K562 (cell line): ENCODE results near the gene CAPS. TPM values are rescaled to one million over a fixed set of nuclear protein-coding genes. Genes with fewer than 3 reads are reported as not detected.

Experiments
- BRD9 ChIP-seq: fragments of 450-650 bp; IDR thresholded peaks from 2 replicates; pipeline ENCODE4 v1.6.1; 2018; ENCODE audit warnings: low read depth; ENCODE audit not compliant: partially characterized antibody
- CEBPB ChIP-seq: fragments of 450-650 bp; IDR thresholded peaks from 2 replicates; pipeline ENCODE4 v1.6.1; 2016; ENCODE audit warnings: missing genetic modification characterization, missing compliant biosample characterization
- COPS2 ChIP-seq: fragments of 450-650 bp; conservative IDR thresholded peaks from 2 replicates; pipeline ENCODE4 v1.6.1; 2016; ENCODE audit warnings: mild to moderate bottlenecking, moderate library complexity
- HDAC3 ChIP-seq: fragments of 450-650 bp; IDR thresholded peaks from 2 replicates; pipeline ENCODE4 v1.6.1; 2018; ENCODE audit warnings: borderline replicate concordance, mild to moderate bottlenecking, moderate library complexity; ENCODE audit not compliant: partially characterized antibody
- HNRNPL ChIP-seq: fragments of 200-400 bp; formaldehyde crosslinking; IDR thresholded peaks from 2 replicates; pipeline ENCODE4 v1.6.1; 2017; ENCODE audit warnings: low read depth, mild to moderate bottlenecking, low read length
- JUND ChIP-seq, 2 experiments: IDR thresholded peaks; 2 replicates in 1 of 2; 3 replicates in 1 of 2; pipeline ENCODE4 v1.6.1; 2011; ENCODE audit warnings: borderline replicate concordance in 2 of 2, low read depth in 2 of 2, low read length in 2 of 2, improper control_type of control experiment in 1 of 2, missing biosample characterization in 1 of 2, missing genetic modification characterization in 1 of 2, missing genetic modification reagents in 1 of 2
- MCM3 ChIP-seq: fragments of 450-650 bp; IDR thresholded peaks from 2 replicates; pipeline ENCODE4 v1.6.1; 2016
- NFIX ChIP-seq: fragments of 250-450 bp; sonication (Bioruptor Pico); IDR thresholded peaks from 2 replicates; pipeline ENCODE4 v1.4.0; 2020; ENCODE audit warnings: low read depth, mild to moderate bottlenecking, moderate library complexity
- PCBP1 ChIP-seq: fragments of 200-400 bp; formaldehyde crosslinking; IDR thresholded peaks from 2 replicates; pipeline ENCODE4 v1.6.1; 2018; ENCODE audit warnings: mild to moderate bottlenecking, low read depth, low read length; ENCODE audit not compliant: poor library complexity, severe bottlenecking
- SRSF3 ChIP-seq: fragments of 200-400 bp; formaldehyde crosslinking; IDR thresholded peaks from 2 replicates; pipeline ENCODE4 v1.6.1; 2016; ENCODE audit warnings: mild to moderate bottlenecking, low read length, moderate library complexity; ENCODE audit not compliant: insufficient read depth
- TEAD1 ChIP-seq, 2 experiments: fragments of 450-650 bp in 1 of 2; sonication (generic) in 1 of 2; formaldehyde crosslinking; IDR thresholded peaks; 2 replicates each; pipeline versions ENCODE4 v1.4.0 to v1.8.0; 2020 to 2022; ENCODE audit warnings: mild to moderate bottlenecking in 2 of 2, missing genetic modification reagents in 1 of 2
- VEZF1 ChIP-seq: fragments of 200-800 bp; sonication (Bioruptor generic); IDR thresholded peaks from 2 replicates; pipeline ENCODE4 v1.6.1; 2017; ENCODE audit warnings: missing genetic modification characterization, missing compliant biosample characterization
- XRCC3 ChIP-seq: fragments of 450-650 bp; IDR thresholded peaks from 2 replicates; pipeline ENCODE4 v1.6.1; 2017; ENCODE audit warnings: mild to moderate bottlenecking, moderate library complexity
- XRCC4 ChIP-seq: IDR thresholded peaks from one replicate; pipeline ENCODE4 v1.6.1; 2011; ENCODE audit not compliant: insufficient read depth, insufficient read length; ENCODE audit errors: extremely low read depth
- ZFPM2 ChIP-seq: fragments of 250-450 bp; sonication (Bioruptor Pico); IDR thresholded peaks from 2 replicates; pipeline ENCODE4 v1.5.1; 2022; ENCODE audit warnings: mild to moderate bottlenecking
- ZNF197 ChIP-seq: fragments of 200-800 bp; sonication (Bioruptor generic); IDR thresholded peaks from 2 replicates; pipeline ENCODE4 v1.6.1; 2016; ENCODE audit warnings: low read depth, missing genetic modification characterization, missing compliant biosample characterization
- ZNF232 ChIP-seq: sonication (generic); formaldehyde crosslinking; IDR thresholded peaks from 2 replicates; pipeline ENCODE4 v1.8.0; 2022; ENCODE audit warnings: mild to moderate bottlenecking, missing genetic modification reagents
- ZNF707 ChIP-seq: fragments of 250-450 bp; sonication (Bioruptor Pico); conservative IDR thresholded peaks from 2 replicates; pipeline ENCODE4 v1.8.0; 2022; ENCODE audit warnings: inconsistent platforms, mild to moderate bottlenecking, moderate library complexity
- ZNF75A ChIP-seq: fragments of 450-650 bp; formaldehyde crosslinking; IDR thresholded peaks from 2 replicates; pipeline ENCODE4 v1.4.0; 2020; ENCODE audit warnings: mild to moderate bottlenecking
- polyA plus RNA-seq, 8 experiments: library from polyadenylated mRNA; depleted of rRNA in 4 of 8; stranded (reverse) in 5 of 8; unstranded in 3 of 8; fragments of >200 nt; fragmentation: Nextera tagmentation in 2 of 8; fragmentation: Illumina TruSeq in 1 of 8; extraction: Ambion mirVana in 2 of 8; extraction: Trizol in 1 of 8; gene quantifications; 2 replicates each; pipeline versions ENCODE4 v1.2.1 to v1.2.3, GENCODE V29; 2011 to 2014; ENCODE audit warnings: inconsistent platforms in 1 of 8, missing spikeins in 1 of 8
- total RNA-seq, 7 experiments: library from RNA; depleted of rRNA in 6 of 7; stranded (reverse); fragments of >200 nt in 6 of 7; fragmentation: Illumina TruSeq in 2 of 7; extraction: Trizol in 2 of 7; gene quantifications; 2 replicates each; pipeline versions ENCODE4 v1.2.1 to v1.2.3, GENCODE V29; 2011 to 2021; ENCODE audit warnings: low replicate concordance in 1 of 7
- TF ChIP-seq, protein P1 (sequence below): fragments of 250-450 bp; sonication (Bioruptor Pico); IDR thresholded peaks from 2 replicates; pipeline ENCODE4 v1.5.0; 2021; ENCODE audit warnings: mild to moderate bottlenecking, borderline replicate concordance
- TF ChIP-seq, protein P2 (sequence below), 3 experiments: IDR thresholded peaks in 2 of 3; conservative IDR thresholded peaks in 1 of 3; 2 replicates each; pipeline ENCODE4 v1.5.1; 2011 to 2012; ENCODE audit warnings: low read length in 3 of 3, mild to moderate bottlenecking in 3 of 3, control low read depth in 2 of 3, improper control_type of control experiment in 1 of 3, inconsistent platforms in 1 of 3, low read depth in 1 of 3, mixed read lengths in 1 of 3, moderate library complexity in 1 of 3; ENCODE audit not compliant: insufficient read depth in 2 of 3

CAPS gene
- total and polyA plus RNA-seq, 9 of the 15 experiments (the other 6 are each of a cell fraction or from before 2014, with no cell fraction given), result 0.15 to 4.0 (median 0.91) TPM

DNA sequence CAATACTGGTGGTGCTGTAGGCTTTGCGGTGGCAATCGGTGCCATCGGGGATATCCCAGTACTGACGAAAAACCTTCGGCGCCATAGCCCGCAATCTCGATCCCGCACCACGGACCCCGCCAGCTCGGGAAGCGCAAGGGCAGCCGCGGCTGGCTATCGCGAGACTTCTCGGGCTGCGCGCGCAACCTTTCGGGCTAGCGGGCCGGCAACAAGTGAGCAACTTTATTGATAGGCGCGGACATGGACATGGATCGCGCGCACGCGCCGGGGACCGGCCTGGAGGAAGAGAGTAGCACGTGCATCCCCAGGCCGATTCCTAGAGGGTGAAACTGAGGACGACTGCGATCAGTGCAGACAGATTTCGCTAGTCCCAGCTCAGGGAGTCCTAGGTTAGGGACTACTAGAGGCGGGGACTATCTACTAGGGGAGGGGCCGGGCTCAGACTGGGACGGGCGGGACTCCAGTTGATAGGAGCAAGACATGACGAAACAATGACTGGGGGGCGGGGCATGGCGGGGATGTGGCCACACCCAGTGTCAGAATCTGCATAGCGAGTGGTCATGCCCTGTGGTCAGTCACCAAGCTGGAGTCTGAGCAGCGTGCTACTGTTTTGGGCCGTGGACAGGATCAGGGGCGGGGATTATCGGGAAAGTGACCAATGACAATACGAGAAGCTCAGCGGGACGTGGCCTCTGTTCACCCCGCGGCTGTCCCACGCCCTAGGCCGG lies 10.3 kb upstream of the CAPS start, which contains the start of gene NDUFA11 (continued):
- TF ChIP-seq ZNF707 (CRISPR knock-in tag) (no peak), ZNF75A (CRISPR knock-in tag) (no peak), BRD9 (peak; percentile 46), HNRNPL (no peak), PCBP1 (peak; percentile 39), MCM3 (no peak), CEBPB (tag) (peak; percentile 87), ZNF232 (CRISPR knock-in tag) (no peak), TEAD1 (CRISPR knock-in tag; IDR thresholded peaks at IDR 0.05) (peak; percentile 15 to 88; a peak in 2 of 4 replicates), ZNF197 (CRISPR knock-in tag) (no peak), SRSF3 (no peak), NFIX (no peak), JUND (IDR thresholded peaks at IDR 0.05; ENCODE audit: borderline replicate concordance, low read depth, low read length) (no peak; the same call in 1 of the 2 replicates), JUND (tag; IDR thresholded peaks at IDR 0.05; ENCODE audit: borderline replicate concordance, low read depth, low read length) (no peak; the same call in 2 of the 3 replicates), COPS2 (no peak), XRCC3 (no peak), ZFPM2 (no peak), VEZF1 (CRISPR knock-in tag) (peak; percentile 68; the same call in 1 of the 2 replicates), XRCC4 (no peak), HDAC3 (no peak)
- TF ChIP-seq, protein P1, sequence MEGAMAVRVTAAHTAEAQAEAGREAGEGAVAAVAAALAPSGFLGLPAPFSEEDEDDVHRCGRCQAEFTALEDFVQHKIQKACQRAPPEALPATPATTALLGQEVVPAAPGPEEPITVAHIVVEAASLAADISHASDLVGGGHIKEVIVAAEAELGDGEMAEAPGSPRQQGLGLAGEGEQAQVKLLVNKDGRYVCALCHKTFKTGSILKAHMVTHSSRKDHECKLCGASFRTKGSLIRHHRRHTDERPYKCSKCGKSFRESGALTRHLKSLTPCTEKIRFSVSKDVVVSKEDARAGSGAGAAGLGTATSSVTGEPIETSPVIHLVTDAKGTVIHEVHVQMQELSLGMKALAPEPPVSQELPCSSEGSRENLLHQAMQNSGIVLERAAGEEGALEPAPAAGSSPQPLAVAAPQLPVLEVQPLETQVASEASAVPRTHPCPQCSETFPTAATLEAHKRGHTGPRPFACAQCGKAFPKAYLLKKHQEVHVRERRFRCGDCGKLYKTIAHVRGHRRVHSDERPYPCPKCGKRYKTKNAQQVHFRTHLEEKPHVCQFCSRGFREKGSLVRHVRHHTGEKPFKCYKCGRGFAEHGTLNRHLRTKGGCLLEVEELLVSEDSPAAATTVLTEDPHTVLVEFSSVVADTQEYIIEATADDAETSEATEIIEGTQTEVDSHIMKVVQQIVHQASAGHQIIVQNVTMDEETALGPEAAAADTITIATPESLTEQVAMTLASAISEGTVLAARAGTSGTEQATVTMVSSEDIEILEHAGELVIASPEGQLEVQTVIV (CRISPR knock-in tag), result no peak
- TF ChIP-seq, protein P2, sequence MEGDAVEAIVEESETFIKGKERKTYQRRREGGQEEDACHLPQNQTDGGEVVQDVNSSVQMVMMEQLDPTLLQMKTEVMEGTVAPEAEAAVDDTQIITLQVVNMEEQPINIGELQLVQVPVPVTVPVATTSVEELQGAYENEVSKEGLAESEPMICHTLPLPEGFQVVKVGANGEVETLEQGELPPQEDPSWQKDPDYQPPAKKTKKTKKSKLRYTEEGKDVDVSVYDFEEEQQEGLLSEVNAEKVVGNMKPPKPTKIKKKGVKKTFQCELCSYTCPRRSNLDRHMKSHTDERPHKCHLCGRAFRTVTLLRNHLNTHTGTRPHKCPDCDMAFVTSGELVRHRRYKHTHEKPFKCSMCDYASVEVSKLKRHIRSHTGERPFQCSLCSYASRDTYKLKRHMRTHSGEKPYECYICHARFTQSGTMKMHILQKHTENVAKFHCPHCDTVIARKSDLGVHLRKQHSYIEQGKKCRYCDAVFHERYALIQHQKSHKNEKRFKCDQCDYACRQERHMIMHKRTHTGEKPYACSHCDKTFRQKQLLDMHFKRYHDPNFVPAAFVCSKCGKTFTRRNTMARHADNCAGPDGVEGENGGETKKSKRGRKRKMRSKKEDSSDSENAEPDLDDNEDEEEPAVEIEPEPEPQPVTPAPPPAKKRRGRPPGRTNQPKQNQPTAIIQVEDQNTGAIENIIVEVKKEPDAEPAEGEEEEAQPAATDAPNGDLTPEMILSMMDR (IDR thresholded peaks at IDR 0.05 in 2 of 3, conservative IDR thresholded peaks at IDR 0.05 in 1 of 3; ENCODE audit: insufficient read depth in 2 of 3, low read depth in 1 of 3, low read length in 3 of 3), result no peak
